HG02763 (cell line): ENCODE data around the gene IFI30.

Experiments used
- ATAC-seq: cut with Tn5 transposase; IDR thresholded peaks from one replicate; pipeline ENCODE4 v1.9.1; 2021; ENCODE audit warnings: mild to moderate bottlenecking, moderate library complexity; ENCODE audit not compliant: unreplicated experiment

IFI30 gene

DNA sequence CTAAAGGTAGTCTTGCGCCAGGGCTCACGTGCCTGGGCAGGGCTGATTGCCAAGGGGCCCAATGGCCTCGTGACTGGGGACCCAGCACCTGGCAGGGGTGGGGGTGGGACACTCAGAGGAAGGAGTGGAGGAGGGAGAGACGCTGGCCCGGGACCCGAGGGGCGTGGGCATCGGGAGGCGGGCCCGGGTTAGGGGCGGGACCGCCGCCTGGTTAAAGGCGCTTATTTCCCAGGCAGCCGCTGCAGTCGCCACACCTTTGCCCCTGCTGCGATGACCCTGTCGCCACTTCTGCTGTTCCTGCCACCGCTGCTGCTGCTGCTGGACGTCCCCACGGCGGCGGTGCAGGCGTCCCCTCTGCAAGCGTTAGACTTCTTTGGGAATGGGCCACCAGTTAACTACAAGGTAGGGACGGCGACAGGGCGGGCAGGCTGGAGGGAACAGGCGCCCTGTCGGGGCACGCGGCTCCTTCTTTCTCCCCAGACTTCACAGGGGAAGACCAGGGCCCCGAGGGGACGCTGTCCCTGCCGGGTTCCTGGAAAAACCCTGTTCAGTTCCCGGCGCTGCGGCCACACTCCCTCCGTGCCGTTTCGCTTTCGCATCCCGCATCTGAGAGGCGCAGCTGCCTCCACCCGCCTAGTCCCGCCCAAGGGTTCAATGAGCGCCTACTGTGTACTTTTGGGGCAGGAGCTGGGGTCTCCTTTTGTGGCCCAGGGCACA is at the start of gene IFI30:
IFI30 (plus strand) TSS at position 242 of the 717 bp plus-strand sequence; CDS start at position 271, 29 bp downstream.
- peak; percentile 48 for ATAC-seq

DNA sequence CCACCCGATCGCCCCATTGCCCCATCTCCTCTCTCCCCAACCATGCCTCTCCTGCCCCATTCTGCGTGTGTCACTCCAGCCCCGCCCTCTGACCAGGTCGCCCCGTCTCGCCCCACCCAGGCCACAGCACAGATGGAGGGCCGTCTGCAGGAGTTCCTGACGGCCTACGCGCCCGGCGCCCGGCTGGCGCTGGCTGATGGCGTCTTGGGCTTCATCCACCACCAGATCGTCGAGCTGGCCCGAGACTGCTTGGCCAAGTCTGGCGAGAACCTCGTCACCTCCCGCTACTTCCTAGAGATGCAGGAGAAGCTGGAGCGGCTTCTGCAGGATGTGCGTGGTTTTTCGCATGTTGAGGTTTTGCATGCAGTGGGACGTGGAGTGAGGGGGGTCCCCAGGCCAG is 49.8 kb upstream of the IFI30 start:
- ATAC-seq = no peak

DNA sequence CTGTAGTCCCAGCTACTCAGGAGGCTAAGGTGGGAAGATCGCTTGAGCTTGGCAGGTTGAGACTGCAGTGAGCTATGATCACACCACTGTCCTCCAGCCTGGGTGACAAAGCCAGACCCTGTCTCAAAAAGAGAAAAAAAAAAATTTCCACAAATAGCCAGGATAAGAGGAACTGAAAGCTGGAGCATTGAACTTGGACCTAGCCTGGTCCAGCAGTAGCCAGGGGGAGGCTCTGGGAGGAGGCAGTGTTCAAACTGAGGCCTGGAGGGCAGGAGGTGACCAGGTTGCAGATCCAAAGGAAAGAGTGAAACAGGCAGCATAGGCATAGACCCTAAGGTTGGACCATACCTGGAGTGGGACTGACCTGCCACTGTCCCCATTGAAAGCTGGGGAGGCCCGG is 47.5 kb upstream of the IFI30 start:
- no peak for ATAC-seq

DNA sequence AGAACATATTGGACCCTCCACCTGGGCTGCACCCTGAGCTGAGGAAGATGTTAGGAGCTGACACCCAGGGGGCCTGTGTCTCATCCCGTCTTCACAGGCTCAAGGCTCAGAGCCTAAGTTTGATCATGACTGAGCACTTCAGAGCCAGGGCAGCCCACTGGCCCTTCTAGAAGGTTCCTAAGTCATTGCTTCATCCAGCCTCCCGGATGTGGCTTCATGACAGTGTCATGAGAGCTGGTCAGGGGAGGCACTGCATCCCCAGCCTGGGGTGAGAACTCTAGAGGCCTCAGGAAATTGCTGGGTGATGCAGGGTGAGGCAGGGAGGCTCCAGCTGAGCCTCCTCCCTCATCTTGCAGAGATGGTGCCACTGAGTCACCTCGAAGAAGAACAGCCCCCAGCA is 45.6 kb upstream of the IFI30 start:
- no peak for ATAC-seq

DNA sequence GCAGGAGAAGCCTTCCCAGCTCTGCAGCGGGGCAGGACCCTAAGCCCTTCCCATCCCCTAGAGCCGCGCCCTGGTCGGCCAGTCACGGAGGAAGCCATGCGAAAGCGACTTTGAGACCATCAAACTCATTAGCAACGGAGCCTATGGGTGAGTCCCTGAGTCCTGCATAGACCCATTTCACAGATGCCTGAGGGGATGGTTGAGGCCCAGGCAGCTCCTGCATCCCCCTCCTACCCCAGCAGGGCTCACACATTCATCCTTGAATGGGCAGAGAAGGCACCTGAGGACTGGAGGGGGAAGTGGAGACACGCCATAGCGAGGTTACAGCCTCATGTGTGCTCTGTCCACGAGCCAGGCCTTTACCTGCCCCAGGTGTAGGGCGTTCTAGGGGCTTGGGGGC is 44.8 kb upstream of the IFI30 start:
- no peak for ATAC-seq

DNA sequence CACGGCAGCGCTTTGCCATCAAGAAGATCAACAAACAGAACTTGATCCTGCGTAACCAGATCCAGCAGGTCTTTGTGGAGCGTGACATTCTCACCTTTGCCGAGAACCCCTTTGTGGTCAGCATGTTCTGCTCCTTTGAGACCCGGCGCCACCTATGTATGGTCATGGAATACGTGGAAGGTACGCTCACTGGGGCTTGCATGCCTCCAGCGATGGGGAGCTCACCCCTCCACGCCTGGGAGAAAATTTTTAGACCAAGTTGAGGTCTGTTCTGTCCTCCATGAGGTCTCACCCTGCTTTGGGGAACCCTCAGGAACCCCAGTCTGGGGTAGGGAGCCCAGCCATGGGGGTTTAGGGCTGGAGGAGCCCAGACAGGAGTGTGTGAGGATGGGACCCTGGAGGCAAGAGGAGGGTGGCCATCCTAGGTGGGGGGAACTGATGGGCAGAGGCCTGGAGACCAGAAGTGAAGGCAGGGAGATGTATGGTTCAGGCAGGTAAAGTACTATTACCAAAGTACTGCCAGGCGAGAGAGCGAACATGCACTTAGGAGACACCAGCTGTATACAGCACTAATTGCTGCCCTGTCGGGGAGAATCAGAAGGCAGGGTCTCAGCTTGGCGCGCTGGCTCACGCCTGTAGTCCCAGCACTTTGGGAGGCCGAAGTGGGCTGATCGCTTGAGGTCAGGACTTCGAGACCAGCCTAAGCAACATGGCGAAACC is 42.9 kb upstream of the IFI30 start:
- no peak for ATAC-seq

DNA sequence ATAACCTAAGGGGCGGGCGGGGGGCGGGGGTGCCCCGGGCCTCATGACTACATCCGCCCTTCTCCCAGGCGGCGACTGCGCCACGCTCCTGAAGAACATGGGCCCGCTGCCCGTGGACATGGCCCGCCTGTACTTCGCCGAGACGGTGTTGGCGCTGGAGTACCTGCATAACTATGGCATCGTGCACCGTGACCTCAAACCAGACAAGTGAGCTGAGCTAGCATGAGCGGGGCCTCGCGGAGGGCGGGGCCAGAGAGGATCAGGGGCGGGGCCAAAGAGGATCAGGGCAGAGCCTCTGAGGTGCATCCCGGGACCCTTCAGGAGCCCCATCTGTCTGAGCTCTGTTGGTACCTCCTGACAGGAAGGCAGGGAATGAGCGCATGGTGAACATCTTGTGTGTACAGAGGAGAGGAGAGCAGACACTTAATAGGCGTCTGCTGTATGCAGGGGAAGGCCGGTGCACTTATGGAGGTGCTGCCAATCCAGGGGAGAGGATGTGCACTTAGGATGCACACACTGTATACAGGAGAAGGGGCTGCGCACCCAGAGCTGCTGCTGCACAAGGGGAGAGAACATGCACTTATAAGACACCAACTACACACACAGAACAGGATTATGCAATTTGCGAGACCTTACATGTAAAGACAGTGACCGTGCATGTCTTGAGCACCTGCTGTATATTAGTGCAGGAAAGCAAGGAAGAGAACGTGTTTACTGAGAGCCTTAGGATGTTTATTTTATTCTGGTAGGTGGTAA is 41.6 kb upstream of the IFI30 start:
- ATAC-seq = no peak

DNA sequence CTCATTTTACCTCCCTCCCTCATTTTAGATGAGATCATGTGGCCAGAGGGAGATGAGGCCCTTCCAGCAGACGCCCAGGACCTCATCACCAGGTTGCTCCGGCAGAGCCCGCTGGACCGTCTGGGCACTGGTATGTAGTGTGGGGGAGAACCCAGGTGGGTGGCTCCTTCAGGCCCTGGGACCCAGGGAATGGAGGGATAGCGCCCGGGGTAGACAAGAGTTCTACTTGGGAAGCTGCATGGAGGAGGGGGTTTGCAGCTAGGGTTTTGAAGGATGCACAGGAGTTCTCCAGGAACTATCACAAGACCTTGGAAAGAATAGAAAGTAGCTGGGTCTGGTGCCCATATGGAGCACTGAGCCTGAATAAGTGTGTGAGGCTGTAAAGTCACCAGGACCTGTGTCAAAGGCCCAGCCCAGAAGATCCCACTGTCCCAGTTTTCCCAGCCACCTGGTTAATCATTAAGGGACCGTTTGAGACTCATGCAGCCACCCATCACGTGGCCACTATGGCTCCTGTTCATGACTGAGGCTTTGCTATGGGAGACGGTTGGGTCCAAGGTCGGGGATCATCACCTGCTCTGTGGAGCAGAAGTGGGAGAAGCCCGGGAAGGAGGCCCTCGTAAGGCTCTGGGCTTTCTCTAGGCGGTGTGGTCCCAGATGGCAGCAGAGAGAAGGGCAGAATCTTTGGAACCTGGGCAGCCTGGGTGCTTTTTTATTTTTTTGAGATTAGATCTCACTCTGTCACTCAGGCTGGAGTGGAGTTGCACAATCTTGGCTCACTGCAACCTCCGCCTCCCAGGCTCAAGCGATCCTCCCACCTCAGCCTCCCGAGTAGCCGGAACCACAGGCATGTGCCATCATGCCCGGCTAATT is 37.7 kb upstream of the IFI30 start:
- ATAC-seq = no peak

DNA sequence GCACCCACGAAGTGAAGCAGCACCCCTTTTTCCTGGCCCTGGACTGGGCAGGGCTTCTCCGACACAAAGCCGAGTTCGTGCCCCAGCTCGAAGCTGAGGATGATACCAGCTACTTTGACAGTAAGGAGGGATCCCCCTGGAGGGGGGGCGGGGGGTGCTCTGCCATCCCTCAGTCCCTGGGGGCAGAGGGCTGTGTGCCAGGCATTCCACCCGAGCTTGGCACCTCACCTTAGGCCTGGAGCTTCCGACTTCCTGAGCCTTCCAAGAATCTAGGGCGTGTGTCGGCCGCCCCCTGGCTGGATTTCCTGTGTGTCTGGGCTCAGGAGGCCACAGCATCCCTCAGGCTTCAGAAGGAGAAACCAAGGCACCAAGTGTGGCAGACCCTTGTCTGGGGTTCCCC is 36.4 kb upstream of the IFI30 start:
- no peak for ATAC-seq

DNA sequence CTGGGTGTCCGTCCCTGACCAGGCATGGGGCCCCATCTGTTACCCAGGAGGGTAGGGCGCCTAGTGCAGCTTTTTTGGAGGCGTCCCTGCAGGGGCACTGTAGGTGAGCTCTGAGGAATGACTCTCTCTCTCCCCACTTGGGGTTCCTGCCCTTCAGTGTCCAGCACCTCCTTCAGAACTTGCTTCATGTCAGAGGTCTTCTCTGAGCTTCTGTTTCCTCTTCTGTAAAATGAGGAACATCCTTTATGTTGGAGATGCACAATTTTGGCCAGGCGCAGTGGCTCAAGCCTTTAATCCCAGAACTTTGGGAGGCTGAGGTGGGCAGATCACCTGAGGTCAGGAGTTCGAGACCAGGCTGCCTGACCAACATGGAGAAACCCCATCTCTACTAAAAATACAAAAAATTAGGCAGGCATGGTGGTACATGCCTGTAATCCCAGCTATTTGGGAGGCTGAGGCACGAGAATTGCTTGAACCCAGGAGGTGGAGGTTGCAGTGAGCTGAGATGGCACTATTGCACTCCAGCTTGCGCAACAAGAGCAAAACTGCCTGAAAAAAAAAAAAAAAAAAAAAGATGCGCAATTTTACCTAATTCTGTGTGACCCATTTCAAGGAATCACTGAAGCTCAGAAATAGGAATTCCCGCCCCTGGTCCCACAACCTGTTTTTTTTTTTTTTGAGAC is 35.8 kb upstream of the IFI30 start:
- ATAC-seq = no peak

DNA sequence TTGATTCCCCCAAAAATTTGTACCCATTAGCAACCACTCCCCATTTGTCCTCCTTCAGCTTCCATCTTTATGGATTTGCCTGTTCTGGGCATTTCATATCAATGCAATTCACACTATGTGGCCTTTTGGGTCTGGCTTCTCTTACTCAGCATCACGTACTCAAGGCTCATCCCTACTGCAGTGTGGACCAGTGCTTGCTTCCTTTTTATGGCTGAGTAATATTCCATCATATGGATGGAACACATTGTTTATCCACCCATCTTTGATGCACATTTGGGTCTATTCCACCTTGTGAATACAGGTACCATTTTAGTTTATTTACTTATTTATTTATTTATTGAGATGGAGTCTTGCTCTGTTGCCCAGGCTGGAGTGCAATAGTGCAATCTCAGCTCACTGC is 33.1 kb upstream of the IFI30 start:
- no peak for ATAC-seq

DNA sequence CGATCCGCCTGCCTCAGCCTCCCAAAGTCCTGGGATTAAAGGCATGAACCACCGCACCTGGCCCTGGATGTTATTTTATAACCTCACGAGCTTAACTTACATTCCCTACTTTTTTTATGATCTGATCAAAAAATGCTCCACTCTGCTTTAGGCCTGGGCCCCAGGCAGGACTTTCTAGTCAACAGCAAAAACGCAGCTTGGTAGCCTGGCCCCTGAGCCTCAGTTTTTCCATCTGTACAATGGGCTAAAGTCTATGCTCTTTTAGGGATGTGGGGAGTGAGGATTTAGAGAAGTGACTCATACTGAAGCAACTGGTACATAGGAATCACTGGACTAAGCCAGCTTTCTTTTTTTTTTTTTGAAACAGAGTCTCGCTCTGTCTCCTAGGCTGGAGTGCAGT is 32.6 kb upstream of the IFI30 start:
- no peak for ATAC-seq

DNA sequence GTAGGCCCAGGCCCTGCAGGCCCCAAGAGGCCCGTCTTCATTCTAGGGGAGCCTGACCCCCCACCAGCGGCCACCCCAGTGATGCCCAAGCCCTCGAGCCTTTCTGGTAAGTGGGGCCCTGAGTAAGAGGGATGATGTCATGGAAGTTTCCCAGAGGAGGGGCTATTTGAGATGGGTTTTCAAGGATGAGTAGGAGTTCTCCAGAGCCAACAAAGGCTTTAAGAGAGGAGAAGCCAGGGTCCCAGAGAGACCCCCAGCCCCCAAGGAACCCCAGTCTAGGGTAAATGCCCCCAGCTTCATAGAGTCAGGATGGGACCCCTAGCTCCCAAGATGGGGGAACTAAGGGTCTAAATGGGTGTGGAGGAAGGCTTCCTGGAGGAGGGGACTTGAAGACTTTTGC is 29.7 kb upstream of the IFI30 start:
- no peak for ATAC-seq

DNA sequence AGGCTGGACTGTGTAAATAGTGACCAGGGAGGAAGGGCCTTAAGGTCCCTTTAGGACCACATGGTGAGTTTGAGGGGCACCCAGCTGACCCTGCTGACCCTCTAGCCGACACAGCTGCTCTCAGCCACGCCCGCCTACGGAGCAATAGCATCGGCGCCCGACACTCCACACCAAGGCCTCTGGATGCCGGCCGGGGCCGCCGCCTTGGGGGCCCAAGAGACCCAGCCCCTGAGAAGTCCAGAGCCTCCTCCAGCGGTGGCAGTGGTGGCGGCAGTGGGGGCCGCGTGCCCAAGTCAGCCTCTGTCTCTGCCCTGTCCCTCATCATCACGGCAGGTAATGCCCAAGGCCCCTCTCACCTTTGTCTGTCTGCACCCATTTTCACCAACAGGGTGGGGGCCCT is 29.3 kb upstream of the IFI30 start:
- ATAC-seq = no peak

DNA sequence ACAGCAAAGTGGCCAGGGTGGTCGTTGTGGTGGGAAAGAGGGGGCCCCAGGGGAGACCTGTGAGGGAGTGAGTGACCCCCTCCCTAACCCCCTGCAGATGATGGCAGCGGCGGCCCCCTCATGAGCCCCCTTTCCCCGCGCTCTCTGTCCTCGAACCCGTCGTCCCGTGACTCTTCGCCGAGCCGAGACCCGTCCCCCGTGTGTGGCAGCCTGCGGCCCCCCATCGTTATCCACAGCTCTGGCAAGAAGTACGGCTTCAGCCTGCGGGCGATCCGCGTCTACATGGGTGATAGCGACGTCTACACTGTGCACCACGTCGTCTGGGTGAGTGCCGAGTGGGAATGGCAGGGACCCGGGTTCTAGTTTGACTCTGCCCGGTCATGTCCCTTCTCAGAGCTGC is 28.7 kb upstream of the IFI30 start:
- ATAC-seq = no peak

DNA sequence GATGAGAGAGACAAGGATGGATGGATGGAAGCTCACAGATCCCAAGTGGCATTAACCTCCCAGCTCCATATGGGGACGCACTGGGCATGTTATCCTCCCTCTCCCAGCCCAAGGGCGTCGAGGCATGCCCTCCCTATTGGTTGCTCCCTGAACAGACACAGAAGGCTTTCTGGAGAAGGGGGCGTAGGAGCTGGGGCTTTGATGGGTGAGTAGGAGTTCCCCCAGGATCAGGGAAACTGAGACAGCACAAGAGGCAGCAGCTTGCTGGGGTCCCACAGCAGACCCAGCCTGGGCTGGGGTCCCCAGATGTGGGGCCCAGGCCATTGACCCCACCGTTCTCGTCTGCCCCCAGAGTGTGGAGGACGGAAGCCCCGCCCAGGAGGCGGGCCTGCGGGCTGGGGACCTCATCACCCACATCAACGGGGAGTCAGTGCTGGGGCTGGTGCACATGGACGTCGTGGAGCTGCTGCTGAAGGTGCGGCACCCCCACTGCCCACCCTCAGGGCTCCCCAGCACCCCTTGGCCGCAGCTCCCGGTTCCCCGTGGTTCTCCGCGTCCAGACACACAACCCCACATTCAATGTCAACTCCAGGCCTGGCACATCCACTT is 28.1 kb upstream of the IFI30 start:
- no peak for ATAC-seq

DNA sequence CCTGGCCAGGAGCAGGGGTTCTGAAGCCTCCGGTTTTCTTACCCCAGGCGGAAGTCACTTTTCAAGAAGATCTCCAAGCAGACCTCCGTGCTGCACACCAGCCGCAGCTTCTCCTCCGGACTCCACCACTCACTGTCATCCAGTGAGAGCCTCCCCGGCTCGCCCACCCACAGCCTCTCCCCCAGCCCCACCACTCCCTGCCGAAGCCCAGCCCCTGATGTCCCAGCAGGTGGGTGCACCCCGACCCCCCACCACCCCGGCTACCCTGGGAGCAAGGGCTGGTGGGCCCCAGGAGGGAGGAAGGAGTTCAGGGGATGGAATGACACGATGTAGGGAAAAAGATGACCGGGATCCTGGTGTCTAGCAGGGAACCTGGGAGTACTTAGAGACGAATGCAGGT is 26.2 kb upstream of the IFI30 start:
- no peak for ATAC-seq

DNA sequence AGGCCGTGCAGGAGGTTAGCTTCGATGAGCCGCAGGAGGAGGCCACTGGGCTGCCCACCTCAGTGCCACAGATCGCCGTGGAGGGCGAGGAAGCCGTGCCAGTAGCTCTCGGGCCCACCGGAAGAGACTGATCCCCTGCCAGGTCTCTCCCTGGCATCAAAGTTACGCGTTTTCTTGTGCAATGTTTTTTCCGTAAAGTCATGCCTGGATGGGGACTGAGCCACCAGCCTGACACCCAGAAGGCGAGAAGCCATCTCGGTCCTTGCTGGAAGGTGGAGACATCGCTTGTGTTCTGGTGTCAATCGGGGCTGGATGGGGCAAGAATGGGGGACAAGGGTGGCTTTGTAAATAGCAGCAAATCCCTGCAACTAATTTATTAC is 24.0 kb upstream of the IFI30 start:
- ATAC-seq = no peak

DNA sequence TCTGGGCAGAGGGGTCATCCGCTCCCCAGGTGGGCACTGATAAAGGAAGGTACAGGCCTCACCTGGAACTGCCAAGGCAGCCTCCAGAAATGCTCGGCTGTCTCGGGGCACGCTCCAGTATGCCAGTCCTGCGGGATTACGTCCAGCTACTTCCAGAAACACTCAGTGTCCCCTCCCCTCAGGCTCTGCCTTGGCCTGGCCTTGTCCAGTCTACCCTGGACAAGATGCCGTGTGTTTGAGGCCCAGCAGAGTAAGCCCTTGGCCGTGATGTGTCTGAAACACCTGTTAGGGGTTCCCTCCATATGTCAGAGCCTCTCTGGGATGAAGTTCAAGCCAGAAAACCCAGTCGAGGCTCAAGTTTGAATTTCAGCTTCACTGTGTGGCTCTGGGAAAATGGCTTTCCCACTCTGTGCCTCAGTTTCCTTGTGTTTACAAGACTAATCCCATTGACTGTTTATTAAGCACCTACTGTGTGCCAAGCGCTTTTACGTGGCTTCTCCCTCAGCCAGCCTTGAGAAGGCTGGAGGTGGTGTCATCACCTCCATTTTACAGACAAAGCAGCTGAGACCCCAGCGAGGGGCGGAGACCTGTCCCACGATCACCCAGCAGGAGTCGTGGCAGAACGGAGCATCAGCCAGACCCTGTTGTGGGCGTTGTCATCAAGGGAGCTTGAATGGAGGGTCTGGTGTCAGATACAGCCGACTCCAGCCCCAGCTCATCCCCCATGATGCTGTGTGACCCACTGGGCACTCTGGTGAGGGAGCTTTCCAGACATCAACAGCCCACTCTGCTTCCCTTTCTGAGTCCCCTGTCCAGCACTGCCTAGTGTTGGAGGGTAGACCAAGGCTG is 22.6 kb upstream of the IFI30 start:
- no peak for ATAC-seq
